GM12878 (cell line): ENCODE measurements around the gene CLDN34.

Experiments
- CTCF ChIP-seq, 3 experiments: IDR thresholded peaks in 2 of 3; conservative IDR thresholded peaks in 1 of 3; 2 replicates each; pipeline ENCODE4 v1.5.1; 2011; ENCODE audit warnings: low read depth in 3 of 3, low read length in 3 of 3, mild to moderate bottlenecking in 3 of 3, control low read depth in 2 of 3, moderate library complexity in 2 of 3, inconsistent platforms in 1 of 3, mixed read lengths in 1 of 3; ENCODE audit not compliant: control insufficient read depth in 2 of 3, insufficient read depth in 1 of 3; ENCODE audit errors: extremely low read depth in 1 of 3
- JUNB ChIP-seq: IDR thresholded peaks from 2 replicates; pipeline ENCODE4 v1.6.1; 2016; ENCODE audit warnings: antibody characterized with exemption, mild to moderate bottlenecking
- POLR2A ChIP-seq: IDR thresholded peaks from 2 replicates; pipeline ENCODE4 v1.6.1; 2011; ENCODE audit warnings: low read depth, mild to moderate bottlenecking, low read length
- SMARCA5 ChIP-seq: fragments of 450-650 bp; IDR thresholded peaks from 2 replicates; pipeline ENCODE4 v1.6.1; 2017; ENCODE audit warnings: mild to moderate bottlenecking
- TAF1 ChIP-seq: IDR thresholded peaks from 2 replicates; pipeline ENCODE4 v1.6.1; 2011; ENCODE audit warnings: mild to moderate bottlenecking, low read depth, low read length, borderline replicate concordance
- YY1 ChIP-seq: IDR thresholded peaks from 2 replicates; pipeline ENCODE4 v1.6.1; 2011; ENCODE audit warnings: low read depth, mild to moderate bottlenecking, low read length

GRCh38 chrX:10016519-10017132 is 49.5 kb downstream of the CLDN34 start:
- TF ChIP-seq CTCF (IDR thresholded peaks at IDR 0.05 in 2 of 3, conservative IDR thresholded peaks at IDR 0.05 in 1 of 3; ENCODE audit: control insufficient read depth in 2 of 3, extremely low read depth in 1 of 3, insufficient read depth in 1 of 3, low read depth in 3 of 3, low read length in 3 of 3) (no peak), POLR2A (no peak), JUNB (no peak), YY1 (no peak), TAF1 (no peak), SMARCA5 (no peak)
